ENCODE data around the gene ZSWIM6.

The ZSWIM6 gene

DNA sequence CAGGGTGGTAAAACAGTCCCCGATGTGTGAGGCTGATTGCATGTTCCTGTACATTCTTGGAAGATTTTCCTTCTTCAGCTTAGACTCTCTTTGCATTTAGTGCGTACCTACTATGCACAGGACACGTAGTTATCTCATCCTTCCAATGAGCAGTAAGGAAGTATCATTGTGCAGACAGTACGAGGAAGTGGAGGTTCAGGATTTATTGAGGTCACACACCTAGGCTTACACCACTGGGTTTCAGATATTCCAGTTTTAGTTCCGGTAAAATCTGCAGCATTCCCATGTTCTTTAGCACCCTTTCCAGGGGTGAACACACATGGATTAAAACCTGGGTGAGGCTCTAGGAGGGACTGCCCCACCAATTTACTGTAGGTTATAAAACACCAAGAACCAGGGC, 238.7 kb downstream of the ZSWIM6 start:
- Histone ChIP-seq H3K4me3 (replicated peaks; ENCODE audit: low read depth, low read length) (no peak overlapping the region), H3K36me3 (ENCODE audit: control insufficient read depth, insufficient read depth, low read length) (no peaks in the 10 kb centered on the region), H3K27me3 (replicated peaks; ENCODE audit: control insufficient read depth, insufficient read depth, low read length) (no peaks in the 10 kb centered on the region)
- TF ChIP-seq, protein P1, sequence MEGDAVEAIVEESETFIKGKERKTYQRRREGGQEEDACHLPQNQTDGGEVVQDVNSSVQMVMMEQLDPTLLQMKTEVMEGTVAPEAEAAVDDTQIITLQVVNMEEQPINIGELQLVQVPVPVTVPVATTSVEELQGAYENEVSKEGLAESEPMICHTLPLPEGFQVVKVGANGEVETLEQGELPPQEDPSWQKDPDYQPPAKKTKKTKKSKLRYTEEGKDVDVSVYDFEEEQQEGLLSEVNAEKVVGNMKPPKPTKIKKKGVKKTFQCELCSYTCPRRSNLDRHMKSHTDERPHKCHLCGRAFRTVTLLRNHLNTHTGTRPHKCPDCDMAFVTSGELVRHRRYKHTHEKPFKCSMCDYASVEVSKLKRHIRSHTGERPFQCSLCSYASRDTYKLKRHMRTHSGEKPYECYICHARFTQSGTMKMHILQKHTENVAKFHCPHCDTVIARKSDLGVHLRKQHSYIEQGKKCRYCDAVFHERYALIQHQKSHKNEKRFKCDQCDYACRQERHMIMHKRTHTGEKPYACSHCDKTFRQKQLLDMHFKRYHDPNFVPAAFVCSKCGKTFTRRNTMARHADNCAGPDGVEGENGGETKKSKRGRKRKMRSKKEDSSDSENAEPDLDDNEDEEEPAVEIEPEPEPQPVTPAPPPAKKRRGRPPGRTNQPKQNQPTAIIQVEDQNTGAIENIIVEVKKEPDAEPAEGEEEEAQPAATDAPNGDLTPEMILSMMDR (IDR thresholded peaks at IDR 0.05; ENCODE audit: insufficient read depth, low read length, poor library complexity, severe bottlenecking), result no peak
- no peak for DNase-seq (ENCODE audit: extremely low read depth, insufficient read length)

DNA sequence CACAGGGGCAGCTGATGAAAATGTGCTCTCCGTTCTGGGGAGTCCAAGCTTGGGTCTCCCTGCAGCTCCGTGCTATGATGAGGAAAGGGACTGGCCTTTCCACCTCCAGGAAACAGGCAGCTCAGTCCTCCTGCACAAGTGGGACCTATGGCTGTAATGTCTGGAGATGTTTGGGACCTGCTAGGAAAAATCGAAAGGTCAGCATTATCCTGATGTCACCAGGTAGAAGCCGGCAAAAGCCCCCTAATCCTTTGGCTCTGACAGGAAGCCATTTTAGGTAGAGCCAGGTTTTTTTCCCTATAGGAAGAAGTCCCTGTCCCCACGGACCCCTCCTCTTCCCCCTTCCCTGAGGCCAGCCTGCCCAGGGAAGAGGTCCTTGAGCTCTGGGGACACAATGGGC, 240.9 kb downstream of the ZSWIM6 start:
- TF ChIP-seq, protein P1 (IDR thresholded peaks at IDR 0.05; ENCODE audit: insufficient read depth, low read length, poor library complexity, severe bottlenecking), result no peak
- no peaks in the 10 kb centered on the region; the same call in 1 of the 2 replicates for H3K27me3 ChIP-seq (replicated peaks; ENCODE audit: control insufficient read depth, insufficient read depth, low read length)
- no peak for DNase-seq (ENCODE audit: extremely low read depth, insufficient read length)
- no peak overlapping the region for H3K4me3 ChIP-seq (replicated peaks; ENCODE audit: low read depth, low read length)
- H3K36me3 ChIP-seq (ENCODE audit: control insufficient read depth, insufficient read depth, low read length), result no peaks in the 10 kb centered on the region

DNA sequence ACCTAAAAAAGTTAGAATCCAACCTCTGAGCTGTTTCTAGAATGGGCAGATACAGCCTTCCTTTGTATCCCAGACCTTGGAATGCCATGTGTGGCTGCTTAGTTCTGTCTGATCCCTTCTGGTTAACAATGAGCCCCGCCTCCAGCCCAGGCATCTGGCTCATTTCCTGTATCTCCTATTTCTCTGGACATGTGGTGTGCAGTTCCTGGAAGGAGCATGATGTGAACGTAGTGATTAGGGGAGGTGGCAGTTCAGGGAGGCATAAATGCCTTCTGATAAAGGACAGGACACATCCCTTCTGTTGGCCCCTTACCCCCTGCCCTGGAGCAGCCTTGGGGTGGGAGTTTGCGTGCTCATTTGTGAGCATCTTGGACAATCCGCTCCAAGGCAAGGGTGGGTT, 243.0 kb downstream of the ZSWIM6 start:
- DNase-seq (ENCODE audit: extremely low read depth, insufficient read length), result no peak
- TF ChIP-seq, protein P1 (IDR thresholded peaks at IDR 0.05; ENCODE audit: insufficient read depth, low read length, poor library complexity, severe bottlenecking), result no peak
- no peak overlapping the region for H3K4me3 ChIP-seq (replicated peaks; ENCODE audit: low read depth, low read length)

DNA sequence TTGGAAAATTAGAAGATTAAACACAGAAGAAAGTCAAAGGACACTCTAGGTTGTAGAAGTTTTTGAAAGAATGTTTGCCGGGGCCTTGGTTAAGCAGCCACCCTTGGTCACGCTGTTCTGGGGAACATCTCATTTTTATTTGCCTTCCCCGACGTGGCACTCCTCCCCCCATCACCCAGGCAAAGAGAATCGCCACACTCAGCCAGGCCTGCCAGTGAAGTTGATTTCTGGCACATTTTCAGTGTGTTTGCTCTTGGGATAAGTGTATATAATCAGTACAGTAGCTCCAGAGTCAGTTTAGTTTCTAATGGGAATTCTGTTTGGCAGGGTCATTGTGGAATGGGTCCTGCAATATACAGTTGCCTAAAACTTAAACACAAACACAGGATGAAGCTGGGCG, 243.5 kb downstream of the ZSWIM6 start:
- no peak overlapping the region for H3K4me3 ChIP-seq (replicated peaks; ENCODE audit: low read depth, low read length)
- no peak for DNase-seq (ENCODE audit: extremely low read depth, insufficient read length)
- no peaks in the 10 kb centered on the region for H3K36me3 ChIP-seq (ENCODE audit: control insufficient read depth, insufficient read depth, low read length)
- TF ChIP-seq, protein P1 (IDR thresholded peaks at IDR 0.05; ENCODE audit: insufficient read depth, low read length, poor library complexity, severe bottlenecking), result no peak
- H3K27me3 ChIP-seq (replicated peaks; ENCODE audit: control insufficient read depth, insufficient read depth, low read length), result no peaks in the 10 kb centered on the region; the same call in none of the 2 replicates

More for the DNA sequence above, 243.0 kb downstream of the ZSWIM6 start:
- Histone ChIP-seq H3K36me3 (ENCODE audit: control insufficient read depth, insufficient read depth, low read length) (no peaks in the 10 kb centered on the region), H3K27me3 (replicated peaks; ENCODE audit: control insufficient read depth, insufficient read depth, low read length) (no peaks in the 10 kb centered on the region; the same call in none of the 2 replicates)

DNA sequence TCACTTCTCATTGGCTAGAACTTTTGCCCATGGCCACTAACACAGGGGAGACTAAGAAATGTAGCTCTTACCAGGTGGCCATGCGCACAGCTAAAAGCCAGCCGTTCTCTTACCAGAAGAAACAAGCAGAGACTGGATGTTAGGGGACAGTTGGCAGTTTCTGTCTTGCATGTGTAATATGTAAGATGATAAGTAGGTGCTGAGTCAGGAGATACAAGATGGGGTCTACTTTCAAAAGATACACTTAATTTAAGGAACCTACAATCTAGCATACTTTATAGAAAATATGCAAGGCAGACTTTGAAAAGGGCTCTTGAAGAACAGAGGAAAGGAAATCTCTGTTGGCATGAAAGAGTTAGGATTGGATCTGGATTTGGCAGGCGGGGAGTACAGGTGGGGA, 244.5 kb downstream of the ZSWIM6 start:
- no peak overlapping the region for H3K4me3 ChIP-seq (replicated peaks; ENCODE audit: low read depth, low read length)
- TF ChIP-seq, protein P1 (IDR thresholded peaks at IDR 0.05; ENCODE audit: insufficient read depth, low read length, poor library complexity, severe bottlenecking), result no peak
- no peaks in the 10 kb centered on the region; the same call in none of the 2 replicates for H3K27me3 ChIP-seq (replicated peaks; ENCODE audit: control insufficient read depth, insufficient read depth, low read length)
- no peak for DNase-seq (ENCODE audit: extremely low read depth, insufficient read length)
- no peaks in the 10 kb centered on the region for H3K36me3 ChIP-seq (ENCODE audit: control insufficient read depth, insufficient read depth, low read length)
